Superior temporal gyrus (tissue), 1 donor: ENCODE results near the gene MFN1.
A peak's percentile ranks its signal among the peaks of the same experiment; 100 is the strongest.

Source experiments
- DNase-seq: peaks from one replicate; pipeline ENCODE4 v3.0.0-alpha.2; 2016; ENCODE audit errors: extremely low spot score

MFN1 gene

GRCh38 chr3:179430277-179430870 is 82.9 kb downstream of the MFN1 start:
- DNase-seq = no peak

DNA sequence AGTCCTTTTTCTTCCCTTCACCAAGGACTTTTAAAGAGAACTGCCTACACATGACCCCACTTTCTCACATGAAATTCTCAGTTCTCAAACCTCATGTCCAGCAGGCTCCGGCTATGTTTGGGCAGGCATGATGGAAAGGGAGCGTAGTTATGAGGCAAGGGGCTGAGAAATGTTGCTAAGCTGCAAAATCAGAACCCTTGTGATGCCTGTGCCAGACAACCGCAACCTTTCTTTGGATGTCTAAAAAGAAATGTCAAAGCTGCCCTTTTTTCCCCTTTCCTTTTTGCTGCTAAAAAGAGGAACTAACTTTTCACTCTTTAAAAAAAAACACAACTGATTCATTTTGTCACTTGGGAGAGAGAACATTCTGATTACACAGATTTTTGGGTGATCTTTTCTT is 84.5 kb downstream of the MFN1 start:
- peak; percentile 61 for DNase-seq

- no peak for DNase-seq
Measured at GRCh38 chr3:179432451-179432850, 84.9 kb downstream of the MFN1 start.

GRCh38 chr3:179436517-179436916 is 89.0 kb downstream of the MFN1 start:
- no peak for DNase-seq

DNA sequence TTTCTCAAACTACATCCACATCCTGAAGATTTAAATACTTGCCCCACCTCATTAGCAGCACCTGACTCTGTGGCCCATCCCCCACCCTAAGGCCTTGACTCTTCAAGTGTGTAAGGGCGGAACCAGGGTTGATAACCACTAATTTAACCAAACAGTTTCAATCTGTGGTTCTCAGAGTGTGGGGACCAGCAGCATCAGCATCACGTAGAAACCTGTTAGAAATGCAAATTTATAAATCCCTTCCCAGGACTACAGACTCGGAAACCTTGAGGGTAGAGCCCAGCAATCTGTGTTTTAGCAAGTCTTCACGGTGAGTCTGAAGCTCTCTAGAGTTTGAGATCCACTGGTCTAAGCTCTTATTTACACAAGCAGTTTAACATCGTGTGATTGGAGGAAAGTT is 91.3 kb downstream of the MFN1 start:
- no peak for DNase-seq
